ENCODE measurements around the gene PKP2. TPM values are rescaled to one million over a fixed set of nuclear protein-coding genes. Genes with fewer than 3 reads are reported as not detected.
"Not testable (repeated sequence)": the region's sequence is repeated elsewhere in the genome, so short reads cannot be mapped to it uniquely, and the experiment has no call there.

PKP2 gene
- polyA plus RNA-seq, 2 donors = 1.5 to 6.5 TPM

- Histone ChIP-seq H3K27me3 (ENCODE audit: control insufficient read depth in 1 of 2, insufficient read depth in 2 of 2, low read length in 2 of 2) (no peaks in the 10 kb centered on the region), H3K36me3 (ENCODE audit: control insufficient read depth in 2 of 2, insufficient read depth in 2 of 2, low read length in 1 of 2) (no peaks in the 10 kb centered on the region), H3K4me3 (ENCODE audit: low read depth in 1 of 2, low read length in 2 of 2) (peak overlapping the region; percentile 67 to 75), H3K9me3 (ENCODE audit: control insufficient read depth in 2 of 2, insufficient read depth in 1 of 2, low read depth in 1 of 2, low read length in 1 of 2) (no peaks in the 10 kb centered on the region), H3K4me1 (ENCODE audit: control insufficient read depth in 2 of 2, insufficient read depth in 2 of 2, low read length in 1 of 2) (no peaks in the 10 kb centered on the region), H3K27ac (ENCODE audit: low read depth in 2 of 2, low read length in 1 of 2) (peak overlapping the region; percentile 14 to 58)
- WGBS, 2 donors = 3 to 5% methylated on average over 6 of the region's 6 CpGs
Observed at GRCh38 chr12:32897281-32897610, 669 bp upstream of the PKP2 start.

GRCh38 chr12:32895688-32896431, 717 bp downstream of the PKP2 start:
- H3K36me3 ChIP-seq (ENCODE audit: control insufficient read depth in 2 of 2, insufficient read depth in 2 of 2, low read length in 1 of 2) = no peaks in the 10 kb centered on the region
- peak overlapping the region; percentile 67 to 75 for H3K4me3 ChIP-seq (ENCODE audit: low read depth in 1 of 2, low read length in 2 of 2)
- no peaks in the 10 kb centered on the region for H3K9me3 ChIP-seq (ENCODE audit: control insufficient read depth in 2 of 2, insufficient read depth in 1 of 2, low read depth in 1 of 2, low read length in 1 of 2)
- no peaks in the 10 kb centered on the region for H3K27me3 ChIP-seq (ENCODE audit: control insufficient read depth in 1 of 2, insufficient read depth in 2 of 2, low read length in 2 of 2)
- H3K27ac ChIP-seq (ENCODE audit: low read depth in 2 of 2, low read length in 1 of 2) = peak overlapping the region in 1 of 2 donors; percentile 58
- no peaks in the 10 kb centered on the region for H3K4me1 ChIP-seq (ENCODE audit: control insufficient read depth in 2 of 2, insufficient read depth in 2 of 2, low read length in 1 of 2)
- 4 to 5% methylated on average over 28 of the region's 28 CpGs for WGBS, 2 donors

- Histone ChIP-seq H3K4me3 (ENCODE audit: low read depth in 1 of 2, low read length in 2 of 2) (peak overlapping the region in 1 of 2 donors; percentile 11), H3K27me3 (ENCODE audit: control insufficient read depth in 1 of 2, insufficient read depth in 2 of 2, low read length in 2 of 2) (no peaks in the 10 kb centered on the region), H3K36me3 (ENCODE audit: control insufficient read depth in 2 of 2, insufficient read depth in 2 of 2, low read length in 1 of 2) (no peaks in the 10 kb centered on the region), H3K4me1 (ENCODE audit: control insufficient read depth in 2 of 2, insufficient read depth in 2 of 2, low read length in 1 of 2) (no peaks in the 10 kb centered on the region), H3K9me3 (ENCODE audit: control insufficient read depth in 2 of 2, insufficient read depth in 1 of 2, low read depth in 1 of 2, low read length in 1 of 2) (no peaks in the 10 kb centered on the region), H3K27ac (ENCODE audit: low read depth in 2 of 2, low read length in 1 of 2) (no peak overlapping the region)
- WGBS, 2 donors = 60 to 65% methylated on average over 2 of the region's 2 CpGs
Observed at GRCh38 chr12:32894566-32894965, 2.0 kb downstream of the PKP2 start.

- WGBS, 2 donors = 19 to 21% methylated on average over 2 of the region's 2 CpGs
- Histone ChIP-seq H3K4me1 (ENCODE audit: control insufficient read depth in 2 of 2, insufficient read depth in 2 of 2, low read length in 1 of 2) (no peaks in the 10 kb centered on the region), H3K27me3 (ENCODE audit: control insufficient read depth in 1 of 2, insufficient read depth in 2 of 2, low read length in 2 of 2) (no peaks in the 10 kb centered on the region), H3K36me3 (ENCODE audit: control insufficient read depth in 2 of 2, insufficient read depth in 2 of 2, low read length in 1 of 2) (no peaks in the 10 kb centered on the region), H3K9me3 (ENCODE audit: control insufficient read depth in 2 of 2, insufficient read depth in 1 of 2, low read depth in 1 of 2, low read length in 1 of 2) (no peaks in the 10 kb centered on the region), H3K4me3 (ENCODE audit: low read depth in 1 of 2, low read length in 2 of 2) (no peak overlapping the region), H3K27ac (ENCODE audit: low read depth in 2 of 2, low read length in 1 of 2) (no peak overlapping the region)
Observed at GRCh38 chr12:32893458-32893857, 3.1 kb downstream of the PKP2 start.

DNA sequence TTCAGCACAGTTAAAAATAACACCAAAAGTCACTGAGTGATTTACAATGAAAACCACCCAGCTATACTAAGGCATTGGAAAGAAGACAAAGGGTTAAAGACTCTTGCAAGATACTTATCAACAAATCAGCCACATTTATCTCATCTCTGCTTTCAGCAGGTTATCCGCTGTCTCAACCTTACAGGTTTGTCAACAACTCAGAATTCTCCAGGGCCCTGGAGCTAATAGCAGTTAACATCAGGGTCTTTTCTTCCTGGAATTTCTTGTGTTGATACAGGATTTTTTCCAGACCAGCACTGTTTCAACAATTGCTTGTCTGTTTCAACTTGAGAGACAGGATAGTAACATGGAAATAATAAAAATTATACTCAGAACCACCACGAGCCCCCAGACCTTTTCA, 3.5 kb downstream of the PKP2 start:
- no peak overlapping the region for H3K27ac ChIP-seq (ENCODE audit: low read depth in 2 of 2, low read length in 1 of 2)
- H3K9me3 ChIP-seq (ENCODE audit: control insufficient read depth in 2 of 2, insufficient read depth in 1 of 2, low read depth in 1 of 2, low read length in 1 of 2) = no peaks in the 10 kb centered on the region
- H3K4me1 ChIP-seq (ENCODE audit: control insufficient read depth in 2 of 2, insufficient read depth in 2 of 2, low read length in 1 of 2) = no peaks in the 10 kb centered on the region
- no peaks in the 10 kb centered on the region for H3K36me3 ChIP-seq (ENCODE audit: control insufficient read depth in 2 of 2, insufficient read depth in 2 of 2, low read length in 1 of 2)
- no peaks in the 10 kb centered on the region for H3K27me3 ChIP-seq (ENCODE audit: control insufficient read depth in 1 of 2, insufficient read depth in 2 of 2, low read length in 2 of 2)
- WGBS, 2 donors = 25 to 27% methylated on average over 2 of the region's 2 CpGs
- no peak overlapping the region for H3K4me3 ChIP-seq (ENCODE audit: low read depth in 1 of 2, low read length in 2 of 2)

DNA sequence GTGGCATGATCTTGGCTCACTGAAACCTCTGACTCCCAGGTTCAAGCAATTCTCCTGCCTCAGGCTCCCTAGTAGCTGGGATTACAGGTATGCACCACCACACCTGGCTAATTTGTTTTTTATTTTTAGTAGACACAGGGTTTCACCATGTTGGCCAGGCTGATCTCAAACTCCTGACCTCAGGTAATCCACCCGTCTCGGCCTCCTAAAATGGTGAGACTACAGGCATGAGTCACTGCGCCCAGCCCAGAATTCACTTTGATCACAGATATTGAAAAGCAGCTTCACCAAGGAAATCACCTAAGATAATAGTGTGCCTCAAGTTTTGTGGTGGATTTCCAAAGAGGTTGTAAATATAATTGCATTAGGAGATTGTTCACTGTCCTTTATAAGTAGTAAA, 4.2 kb downstream of the PKP2 start:
- H3K4me3 ChIP-seq (ENCODE audit: low read depth in 1 of 2, low read length in 2 of 2); H3K27me3 ChIP-seq (ENCODE audit: control insufficient read depth in 1 of 2, insufficient read depth in 2 of 2, low read length in 2 of 2); H3K9me3 ChIP-seq (ENCODE audit: control insufficient read depth in 2 of 2, insufficient read depth in 1 of 2, low read depth in 1 of 2, low read length in 1 of 2); H3K4me1 ChIP-seq (ENCODE audit: control insufficient read depth in 2 of 2, insufficient read depth in 2 of 2, low read length in 1 of 2); H3K27ac ChIP-seq (ENCODE audit: low read depth in 2 of 2, low read length in 1 of 2); H3K36me3 ChIP-seq (ENCODE audit: control insufficient read depth in 2 of 2, insufficient read depth in 2 of 2, low read length in 1 of 2): not testable (repeated sequence)
- WGBS, 2 donors = 48 to 53% methylated on average over 3 of the region's 3 CpGs

GRCh38 chr12:32891956-32892355, 4.6 kb downstream of the PKP2 start:
- WGBS, 2 donors = 46 to 47% methylated on average over 5 of the region's 5 CpGs
- Histone ChIP-seq H3K27me3 (ENCODE audit: control insufficient read depth in 1 of 2, insufficient read depth in 2 of 2, low read length in 2 of 2) (no peaks in the 10 kb centered on the region), H3K27ac (ENCODE audit: low read depth in 2 of 2, low read length in 1 of 2) (no peak overlapping the region), H3K36me3 (ENCODE audit: control insufficient read depth in 2 of 2, insufficient read depth in 2 of 2, low read length in 1 of 2) (no peaks in the 10 kb centered on the region), H3K4me3 (ENCODE audit: low read depth in 1 of 2, low read length in 2 of 2) (no peak overlapping the region), H3K4me1 (ENCODE audit: control insufficient read depth in 2 of 2, insufficient read depth in 2 of 2, low read length in 1 of 2) (no peaks in the 10 kb centered on the region), H3K9me3 (ENCODE audit: control insufficient read depth in 2 of 2, insufficient read depth in 1 of 2, low read depth in 1 of 2, low read length in 1 of 2) (no peaks in the 10 kb centered on the region)

GRCh38 chr12:32891526-32891925, 5.1 kb downstream of the PKP2 start:
- H3K36me3 ChIP-seq (ENCODE audit: control insufficient read depth in 2 of 2, insufficient read depth in 2 of 2, low read length in 1 of 2) = no peaks in the 10 kb centered on the region
- no peaks in the 10 kb centered on the region for H3K4me1 ChIP-seq (ENCODE audit: control insufficient read depth in 2 of 2, insufficient read depth in 2 of 2, low read length in 1 of 2)
- WGBS, 2 donors = 45% methylated on average over 2 of the region's 2 CpGs
- H3K27ac ChIP-seq (ENCODE audit: low read depth in 2 of 2, low read length in 1 of 2) = no peak overlapping the region
- H3K27me3 ChIP-seq (ENCODE audit: control insufficient read depth in 1 of 2, insufficient read depth in 2 of 2, low read length in 2 of 2) = no peaks in the 10 kb centered on the region
- no peaks in the 10 kb centered on the region for H3K9me3 ChIP-seq (ENCODE audit: control insufficient read depth in 2 of 2, insufficient read depth in 1 of 2, low read depth in 1 of 2, low read length in 1 of 2)
- no peak overlapping the region for H3K4me3 ChIP-seq (ENCODE audit: low read depth in 1 of 2, low read length in 2 of 2)

DNA sequence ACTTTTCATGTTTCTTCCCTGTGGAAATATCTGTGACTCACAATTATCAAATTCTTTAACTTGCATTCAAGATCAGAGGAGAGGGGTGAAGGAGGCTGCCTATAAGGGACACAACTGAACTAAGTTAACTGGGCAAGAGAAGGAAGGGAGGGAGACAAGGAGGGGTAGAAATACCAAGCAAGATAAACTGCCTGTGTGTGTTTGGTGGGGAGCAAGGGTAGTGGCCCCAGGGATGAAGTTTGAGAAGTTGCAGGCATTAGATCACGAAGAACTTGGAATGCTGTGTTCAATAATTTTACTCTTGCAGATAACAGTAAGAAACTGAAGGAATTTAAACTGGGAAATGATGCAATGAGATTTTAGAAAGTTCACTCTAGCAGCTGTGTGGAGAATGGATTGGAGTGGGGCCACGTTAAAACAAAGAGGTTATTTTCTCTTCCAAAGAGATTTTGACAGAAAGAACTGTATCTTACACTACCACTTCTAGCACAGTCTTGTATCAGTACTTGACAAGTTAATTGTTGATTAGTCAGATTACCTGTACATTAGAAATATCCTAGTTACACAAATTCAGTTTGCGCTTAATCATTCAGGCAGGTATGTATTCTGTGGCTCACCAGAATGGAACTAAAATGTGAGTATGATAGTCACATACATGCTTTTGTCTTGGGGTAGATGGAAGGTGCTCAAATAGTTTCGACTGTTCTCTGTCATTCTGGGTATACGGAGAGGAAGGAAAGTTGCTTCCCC, 7.4 kb downstream of the PKP2 start:
- H3K27ac ChIP-seq (ENCODE audit: low read depth in 2 of 2, low read length in 1 of 2) = no peak overlapping the region
- no peaks in the 10 kb centered on the region for H3K36me3 ChIP-seq (ENCODE audit: control insufficient read depth in 2 of 2, insufficient read depth in 2 of 2, low read length in 1 of 2)
- no peaks in the 10 kb centered on the region for H3K4me1 ChIP-seq (ENCODE audit: control insufficient read depth in 2 of 2, insufficient read depth in 2 of 2, low read length in 1 of 2)
- H3K9me3 ChIP-seq (ENCODE audit: control insufficient read depth in 2 of 2, insufficient read depth in 1 of 2, low read depth in 1 of 2, low read length in 1 of 2) = no peaks in the 10 kb centered on the region
- H3K4me3 ChIP-seq (ENCODE audit: low read depth in 1 of 2, low read length in 2 of 2) = no peak overlapping the region
- H3K27me3 ChIP-seq (ENCODE audit: control insufficient read depth in 1 of 2, insufficient read depth in 2 of 2, low read length in 2 of 2) = no peaks in the 10 kb centered on the region
- 62 to 66% methylated on average over 5 of the region's 5 CpGs for WGBS, 2 donors

- Histone ChIP-seq H3K27me3 (ENCODE audit: control insufficient read depth in 1 of 2, insufficient read depth in 2 of 2, low read length in 2 of 2) (no peaks in the 10 kb centered on the region), H3K9me3 (ENCODE audit: control insufficient read depth in 2 of 2, insufficient read depth in 1 of 2, low read depth in 1 of 2, low read length in 1 of 2) (no peaks in the 10 kb centered on the region), H3K4me1 (ENCODE audit: control insufficient read depth in 2 of 2, insufficient read depth in 2 of 2, low read length in 1 of 2) (no peaks in the 10 kb centered on the region), H3K36me3 (ENCODE audit: control insufficient read depth in 2 of 2, insufficient read depth in 2 of 2, low read length in 1 of 2) (no peaks in the 10 kb centered on the region), H3K4me3 (ENCODE audit: low read depth in 1 of 2, low read length in 2 of 2) (no peak overlapping the region), H3K27ac (ENCODE audit: low read depth in 2 of 2, low read length in 1 of 2) (no peak overlapping the region)
- 87 to 91% methylated on average over 3 of the region's 3 CpGs for WGBS, 2 donors
Observed at GRCh38 chr12:32887058-32887457, 9.5 kb downstream of the PKP2 start.
